ENCODE measurements around the gene TRMT2A. TPM values are rescaled to one million over a fixed set of nuclear protein-coding genes. Genes with fewer than 3 reads are reported as not detected.

The TRMT2A gene
- polyA plus RNA-seq, 1 of the 3 experiments (the other 2 are of a cell fraction) = 54.6 TPM

- TF ChIP-seq MAX (IDR thresholded peaks at IDR 0.05; ENCODE audit: low read depth) = no peak
- no peak for TF ChIP-seq RCOR1 (IDR thresholded peaks at IDR 0.05; ENCODE audit: low read length)
- TF ChIP-seq NFIC (IDR thresholded peaks at IDR 0.05; ENCODE audit: borderline replicate concordance) = no peak
- TF ChIP-seq FOXM1 (IDR thresholded peaks at IDR 0.05; ENCODE audit: low read depth) = no peak
- H3K4me2 ChIP-seq = no peak overlapping the region
- 100% methylated on average over 4 of the region's 6 CpGs for WGBS (ENCODE audit: low lambda C conversion rate)
- H3K9me3 ChIP-seq = no peaks in the 10 kb centered on the region
- H3K27me3 ChIP-seq (ENCODE audit: insufficient read depth) = no peaks in the 10 kb centered on the region
- no peak overlapping the region for H3K9ac ChIP-seq
- no peak overlapping the region for H3K27ac ChIP-seq (ENCODE audit: low read depth in 2 of 2, low read length in 1 of 2)
- no peaks in the 10 kb centered on the region for H3K9me2 ChIP-seq
- POLR2A ChIA-PET = no interaction called here
- peaks cover 92% of the 10 kb centered on the region for H3K79me2 ChIP-seq (ENCODE audit: insufficient read depth)
- no peaks in the 10 kb centered on the region for H3K4me1 ChIP-seq (ENCODE audit: control insufficient read depth in 1 of 2, insufficient read depth in 2 of 2, low read depth in 1 of 2, low read length in 1 of 2)
- no peak for DNase-seq
- H4K20me1 ChIP-seq (ENCODE audit: insufficient read depth) = peaks cover 7% of the 10 kb centered on the region; the same call in 1 of the 2 replicates
- H3F3A ChIP-seq (replicated peaks; ENCODE audit: insufficient read depth) = peaks cover 16% of the 10 kb centered on the region
- CTCF ChIA-PET = no interaction called here
- H3K4me3 ChIP-seq (ENCODE audit: low read depth in 2 of 2, low read length in 1 of 2) = no peak overlapping the region
- peaks cover 76 to 77% of the 10 kb centered on the region in 2 experiments for H3K36me3 ChIP-seq (replicated peaks in 1 of 2; ENCODE audit: control insufficient read depth in 1 of 2, insufficient read depth in 2 of 2, low read length in 1 of 2)
- no peak overlapping the region for H2AFZ ChIP-seq (ENCODE audit: low read depth)
Measured at GRCh38 chr22:20099099-20099711, 17.8 kb downstream of the TRMT2A start.

DNA sequence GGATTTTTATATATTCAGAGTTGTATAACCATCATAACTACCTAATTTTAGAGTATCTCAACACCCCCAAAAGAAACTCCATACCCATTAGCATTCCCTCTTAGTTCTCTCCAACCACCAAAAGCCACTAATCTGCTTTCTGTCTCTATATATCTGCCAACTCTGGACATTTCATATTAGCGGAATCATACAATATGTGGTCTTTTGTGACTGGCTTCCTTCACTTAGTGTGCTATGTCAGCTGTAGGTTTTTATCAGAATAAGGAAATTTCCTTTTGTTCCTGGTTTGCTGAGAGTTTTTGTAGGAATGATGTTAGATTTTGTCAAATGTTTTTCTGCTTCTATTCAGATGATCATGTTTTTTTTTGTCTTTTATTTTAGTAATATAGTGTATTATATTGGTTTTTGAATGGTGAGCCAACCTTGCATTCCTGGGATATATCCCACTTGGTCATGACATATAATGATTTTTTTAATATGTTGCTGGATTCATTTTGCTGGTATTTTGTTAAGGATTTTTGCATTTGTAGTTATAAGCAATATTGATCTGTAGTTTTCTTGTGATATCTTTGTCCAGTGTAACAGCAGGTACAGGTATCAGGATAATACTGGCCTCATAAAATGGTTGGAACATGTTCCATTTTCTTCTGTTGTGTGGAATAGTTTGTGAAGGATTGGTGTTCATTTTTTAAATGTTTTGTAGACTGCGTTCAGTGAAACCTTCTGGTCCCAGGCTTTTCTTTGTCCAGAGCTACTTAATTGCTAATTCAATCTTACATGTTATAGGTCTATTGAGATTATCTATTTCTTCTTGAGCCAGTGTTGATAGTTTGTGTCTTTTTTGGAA lies 20.2 kb downstream of the TRMT2A start:
- no peak for TF ChIP-seq FOXM1 (IDR thresholded peaks at IDR 0.05; ENCODE audit: low read depth)
- no peak for TF ChIP-seq MXI1 (IDR thresholded peaks at IDR 0.05; ENCODE audit: low read depth, low read length)
- TF ChIP-seq NFIC (IDR thresholded peaks at IDR 0.05; ENCODE audit: borderline replicate concordance) = no peak
- TF ChIP-seq MEF2A (IDR thresholded peaks at IDR 0.05; ENCODE audit: borderline replicate concordance, low read depth) = no peak
- TF ChIP-seq POLR2AphosphoS5 (IDR thresholded peaks at IDR 0.05; ENCODE audit: low read depth, low read length) = no peak
- no peak for TF ChIP-seq SMC3 (IDR thresholded peaks at IDR 0.05; ENCODE audit: low read depth, low read length)
- TF ChIP-seq TEAD4 (IDR thresholded peaks at IDR 0.05; ENCODE audit: borderline replicate concordance, insufficient read depth) = no peak
- no peak for TF ChIP-seq EZH2phosphoT487 (IDR thresholded peaks at IDR 0.05; ENCODE audit: borderline replicate concordance, low read depth)
- TF ChIP-seq RAD21 (IDR thresholded peaks at IDR 0.05; ENCODE audit: low read length) = no peak
- no peak for TF ChIP-seq TCF12 (IDR thresholded peaks at IDR 0.05)
- TF ChIP-seq ELF1 (IDR thresholded peaks at IDR 0.05) = no peak
- no peak for TF ChIP-seq IRF3 (IDR thresholded peaks at IDR 0.05; ENCODE audit: low read depth, low read length)
- no peak for TF ChIP-seq CTCF (IDR thresholded peaks at IDR 0.05)
- TF ChIP-seq TAF1 (IDR thresholded peaks at IDR 0.05; ENCODE audit: borderline replicate concordance, low read depth, low read length) = no peak
- peaks cover 14% of the 10 kb centered on the region for H3F3A ChIP-seq (replicated peaks; ENCODE audit: insufficient read depth)
- no peaks in the 10 kb centered on the region for H3K9me3 ChIP-seq
- no peak overlapping the region for H3K4me3 ChIP-seq (ENCODE audit: low read depth in 2 of 2, low read length in 1 of 2)
- H3K27me3 ChIP-seq (ENCODE audit: insufficient read depth) = no peaks in the 10 kb centered on the region
- no peak overlapping the region for H3K27ac ChIP-seq (ENCODE audit: low read depth in 2 of 2, low read length in 1 of 2)
- DNase-seq = no peak
- H3K79me2 ChIP-seq (ENCODE audit: insufficient read depth) = peaks cover 80% of the 10 kb centered on the region
- POLR2A ChIA-PET = no interaction called here
- H3K36me3 ChIP-seq (replicated peaks in 1 of 2; ENCODE audit: control insufficient read depth in 1 of 2, insufficient read depth in 2 of 2, low read length in 1 of 2) = peaks cover 75 to 78% of the 10 kb centered on the region in 2 experiments
- CTCF ChIA-PET = interaction anchor here (0.7 to 2.0 kb wide), 5 partner anchors 12 to 15 kb away, joined by 3 to 7 read pairs (median 3); no protein-coding TSS in a partner anchor
- no peaks in the 10 kb centered on the region for H3K4me1 ChIP-seq (ENCODE audit: control insufficient read depth in 1 of 2, insufficient read depth in 2 of 2, low read depth in 1 of 2, low read length in 1 of 2)
- H3K9me2 ChIP-seq = no peaks in the 10 kb centered on the region
- no peak overlapping the region for H2AFZ ChIP-seq (ENCODE audit: low read depth)
- H4K20me1 ChIP-seq (ENCODE audit: insufficient read depth) = peaks cover 3% of the 10 kb centered on the region; the same call in 1 of the 2 replicates
- no peak overlapping the region for H3K9ac ChIP-seq
- H3K4me2 ChIP-seq = no peak overlapping the region
- WGBS (ENCODE audit: low lambda C conversion rate) = 93% methylated on average over 2 of the region's 2 CpGs

Data from SK-N-SH (cell line).